ENCODE measurements around the gene MS4A1.

DNA sequence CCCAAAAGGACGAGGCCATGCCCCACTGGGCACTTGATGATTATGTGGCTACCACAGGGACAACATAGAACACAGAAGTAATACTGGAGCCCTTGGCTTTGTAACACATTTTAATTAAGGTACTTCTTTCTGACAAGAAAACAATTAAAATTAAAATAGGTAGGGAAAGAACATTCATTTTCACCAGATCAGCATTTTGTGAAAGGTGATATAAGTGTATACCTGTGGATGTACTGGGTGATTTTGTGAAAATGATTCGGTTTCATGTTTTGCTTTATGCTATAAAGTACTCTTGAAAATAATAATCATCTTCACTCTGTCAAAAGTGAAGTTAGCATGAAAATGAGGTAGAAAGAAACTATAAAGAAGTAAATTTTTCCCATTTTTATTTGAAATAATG is 37.8 kb downstream of the MS4A1 start:
- TF ChIP-seq, protein P1, sequence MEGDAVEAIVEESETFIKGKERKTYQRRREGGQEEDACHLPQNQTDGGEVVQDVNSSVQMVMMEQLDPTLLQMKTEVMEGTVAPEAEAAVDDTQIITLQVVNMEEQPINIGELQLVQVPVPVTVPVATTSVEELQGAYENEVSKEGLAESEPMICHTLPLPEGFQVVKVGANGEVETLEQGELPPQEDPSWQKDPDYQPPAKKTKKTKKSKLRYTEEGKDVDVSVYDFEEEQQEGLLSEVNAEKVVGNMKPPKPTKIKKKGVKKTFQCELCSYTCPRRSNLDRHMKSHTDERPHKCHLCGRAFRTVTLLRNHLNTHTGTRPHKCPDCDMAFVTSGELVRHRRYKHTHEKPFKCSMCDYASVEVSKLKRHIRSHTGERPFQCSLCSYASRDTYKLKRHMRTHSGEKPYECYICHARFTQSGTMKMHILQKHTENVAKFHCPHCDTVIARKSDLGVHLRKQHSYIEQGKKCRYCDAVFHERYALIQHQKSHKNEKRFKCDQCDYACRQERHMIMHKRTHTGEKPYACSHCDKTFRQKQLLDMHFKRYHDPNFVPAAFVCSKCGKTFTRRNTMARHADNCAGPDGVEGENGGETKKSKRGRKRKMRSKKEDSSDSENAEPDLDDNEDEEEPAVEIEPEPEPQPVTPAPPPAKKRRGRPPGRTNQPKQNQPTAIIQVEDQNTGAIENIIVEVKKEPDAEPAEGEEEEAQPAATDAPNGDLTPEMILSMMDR (IDR thresholded peaks at IDR 0.05; ENCODE audit: poor library complexity) = no peak
- TF ChIP-seq EZH2 (IDR thresholded peaks at IDR 0.05; ENCODE audit: borderline replicate concordance) = no peak
